Measurements from ENCODE around the gene FAM90A26.
"Not testable (repeated sequence)": the region's sequence is repeated elsewhere in the genome, so short reads cannot be mapped to it uniquely, and the experiment has no call there.

DNA sequence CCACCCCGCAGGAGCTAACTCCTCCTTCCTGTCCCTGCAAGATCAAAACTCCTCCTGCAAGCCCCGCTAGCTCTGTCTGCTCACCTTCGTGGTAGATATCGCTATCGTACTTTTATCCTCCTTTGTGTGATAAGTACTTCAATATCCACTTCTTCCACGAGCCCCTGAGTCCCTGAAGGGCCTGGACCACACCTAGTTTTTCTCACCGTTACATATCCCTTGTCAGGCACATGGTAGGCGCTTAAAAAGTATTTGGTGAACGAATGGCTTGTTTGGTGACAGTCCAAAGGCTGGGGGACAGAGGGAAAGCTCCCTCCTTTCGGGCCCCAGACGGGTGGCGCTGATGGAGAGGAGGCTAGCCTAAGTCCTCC lies 18.4 kb upstream of the FAM90A26 start:
- not testable (repeated sequence) for TF ChIP-seq CTCF (IDR thresholded peaks at IDR 0.05 in 4 of 5, conservative IDR thresholded peaks at IDR 0.05 in 1 of 5); POLR2A (IDR thresholded peaks at IDR 0.05)

All from gastrocnemius medialis (tissue), 4 donors.